HEK293 (cell line): ENCODE results near the gene NHSL2.

ENCODE experiments used
- ZNF133 ChIP-seq: fragments of 450-650 bp; formaldehyde crosslinking; IDR thresholded peaks from 2 replicates; pipeline ENCODE4 v1.5.1; 2016; ENCODE audit warnings: missing biosample characterization, missing genetic modification characterization
- ZNF311 ChIP-seq: fragments of 450-650 bp; formaldehyde crosslinking; IDR thresholded peaks from 2 replicates; pipeline ENCODE4 v1.5.1; 2017; ENCODE audit warnings: missing biosample characterization, missing genetic modification characterization, borderline replicate concordance
- TF ChIP-seq, protein P1 (sequence below): fragments of 450-650 bp; formaldehyde crosslinking; IDR thresholded peaks from 2 replicates; pipeline ENCODE4 v1.5.1; 2016; ENCODE audit warnings: missing biosample characterization, missing genetic modification characterization
- TF ChIP-seq, protein P2 (sequence below): IDR thresholded peaks from 2 replicates; pipeline ENCODE4 v1.6.1; 2011; ENCODE audit warnings: mild to moderate bottlenecking, low read depth, low read length, borderline replicate concordance
- TF ChIP-seq, protein P3 (sequence below): fragments of 450-650 bp; formaldehyde crosslinking; IDR thresholded peaks from 2 replicates; pipeline ENCODE4 v1.5.1; 2017; ENCODE audit warnings: missing biosample characterization, mild to moderate bottlenecking, missing genetic modification characterization, moderate library complexity

DNA sequence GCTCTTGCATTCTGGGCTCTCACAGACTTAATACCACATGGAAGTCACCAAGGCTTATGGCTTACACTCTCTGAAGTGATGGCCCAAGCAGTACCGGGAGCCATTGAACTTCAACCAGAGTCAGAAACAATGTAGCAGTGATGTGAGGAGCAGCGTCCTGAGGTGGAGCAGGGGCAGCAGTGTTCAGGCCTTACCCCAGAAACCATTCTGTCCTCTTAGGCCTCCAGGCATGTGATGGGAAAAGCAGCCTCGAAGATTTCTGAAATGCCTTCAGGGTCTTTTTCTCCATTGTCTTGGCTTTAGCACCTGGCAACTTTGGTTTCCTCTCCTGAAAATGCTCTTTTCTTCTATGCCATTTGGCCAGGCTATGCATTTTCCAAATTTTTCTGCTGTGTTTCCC, 248.1 kb downstream of the NHSL2 start:
- TF ChIP-seq, protein P1, sequence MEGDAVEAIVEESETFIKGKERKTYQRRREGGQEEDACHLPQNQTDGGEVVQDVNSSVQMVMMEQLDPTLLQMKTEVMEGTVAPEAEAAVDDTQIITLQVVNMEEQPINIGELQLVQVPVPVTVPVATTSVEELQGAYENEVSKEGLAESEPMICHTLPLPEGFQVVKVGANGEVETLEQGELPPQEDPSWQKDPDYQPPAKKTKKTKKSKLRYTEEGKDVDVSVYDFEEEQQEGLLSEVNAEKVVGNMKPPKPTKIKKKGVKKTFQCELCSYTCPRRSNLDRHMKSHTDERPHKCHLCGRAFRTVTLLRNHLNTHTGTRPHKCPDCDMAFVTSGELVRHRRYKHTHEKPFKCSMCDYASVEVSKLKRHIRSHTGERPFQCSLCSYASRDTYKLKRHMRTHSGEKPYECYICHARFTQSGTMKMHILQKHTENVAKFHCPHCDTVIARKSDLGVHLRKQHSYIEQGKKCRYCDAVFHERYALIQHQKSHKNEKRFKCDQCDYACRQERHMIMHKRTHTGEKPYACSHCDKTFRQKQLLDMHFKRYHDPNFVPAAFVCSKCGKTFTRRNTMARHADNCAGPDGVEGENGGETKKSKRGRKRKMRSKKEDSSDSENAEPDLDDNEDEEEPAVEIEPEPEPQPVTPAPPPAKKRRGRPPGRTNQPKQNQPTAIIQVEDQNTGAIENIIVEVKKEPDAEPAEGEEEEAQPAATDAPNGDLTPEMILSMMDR (tag by site-specific recombination), result no peak
- no peak for TF ChIP-seq ZNF311 (tag by site-specific recombination)
- no peak for TF ChIP-seq ZNF133 (tag by site-specific recombination)
- TF ChIP-seq, protein P2, sequence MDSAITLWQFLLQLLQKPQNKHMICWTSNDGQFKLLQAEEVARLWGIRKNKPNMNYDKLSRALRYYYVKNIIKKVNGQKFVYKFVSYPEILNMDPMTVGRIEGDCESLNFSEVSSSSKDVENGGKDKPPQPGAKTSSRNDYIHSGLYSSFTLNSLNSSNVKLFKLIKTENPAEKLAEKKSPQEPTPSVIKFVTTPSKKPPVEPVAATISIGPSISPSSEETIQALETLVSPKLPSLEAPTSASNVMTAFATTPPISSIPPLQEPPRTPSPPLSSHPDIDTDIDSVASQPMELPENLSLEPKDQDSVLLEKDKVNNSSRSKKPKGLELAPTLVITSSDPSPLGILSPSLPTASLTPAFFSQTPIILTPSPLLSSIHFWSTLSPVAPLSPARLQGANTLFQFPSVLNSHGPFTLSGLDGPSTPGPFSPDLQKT, result no peak
- TF ChIP-seq, protein P3, sequence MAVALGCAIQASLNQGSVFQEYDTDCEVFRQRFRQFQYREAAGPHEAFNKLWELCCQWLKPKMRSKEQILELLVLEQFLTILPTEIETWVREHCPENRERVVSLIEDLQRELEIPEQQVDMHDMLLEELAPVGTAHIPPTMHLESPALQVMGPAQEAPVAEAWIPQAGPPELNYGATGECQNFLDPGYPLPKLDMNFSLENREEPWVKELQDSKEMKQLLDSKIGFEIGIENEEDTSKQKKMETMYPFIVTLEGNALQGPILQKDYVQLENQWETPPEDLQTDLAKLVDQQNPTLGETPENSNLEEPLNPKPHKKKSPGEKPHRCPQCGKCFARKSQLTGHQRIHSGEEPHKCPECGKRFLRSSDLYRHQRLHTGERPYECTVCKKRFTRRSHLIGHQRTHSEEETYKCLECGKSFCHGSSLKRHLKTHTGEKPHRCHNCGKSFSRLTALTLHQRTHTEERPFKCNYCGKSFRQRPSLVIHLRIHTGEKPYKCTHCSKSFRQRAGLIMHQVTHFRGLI, result no peak
